IPS DF 6.9 (cell line): ENCODE results near the gene ARSI.

Experiments used
- DNase-seq: peaks from one replicate; pipeline ENCODE4 v3.0.0-alpha.2; 2013; ENCODE audit warnings: low read depth, low spot score
- H3K27ac ChIP-seq: one replicate; pipeline ENCODE4 v1.5.1; 2013; ENCODE audit warnings: low read length, control low read depth
- H3K27me3 ChIP-seq: 2 replicates; pipeline ENCODE4 v1.6.1; 2013; ENCODE audit warnings: mild to moderate bottlenecking, low read length; ENCODE audit not compliant: control insufficient read depth, insufficient read depth
- H3K36me3 ChIP-seq: 2 replicates; pipeline ENCODE4 v1.6.1; 2013; ENCODE audit warnings: low read length; ENCODE audit not compliant: control insufficient read depth, insufficient read depth
- H3K4me1 ChIP-seq: 2 replicates; pipeline ENCODE4 v1.6.1; 2013; ENCODE audit warnings: low read length; ENCODE audit not compliant: control insufficient read depth, insufficient read depth
- H3K4me3 ChIP-seq: 2 replicates; pipeline ENCODE4 v1.5.1; 2013; ENCODE audit warnings: mild to moderate bottlenecking, low read length
- H3K9me3 ChIP-seq: 2 replicates; pipeline ENCODE4 v1.6.1; 2013; ENCODE audit warnings: low read length, inconsistent platforms; ENCODE audit not compliant: control insufficient read depth, insufficient read depth
- WGBS: extraction: QIAGEN DNeasy Blood & Tissue Kit; methylation state at CpG from one replicate; pipeline ENCODE4 v1.1.7; 2013; ENCODE audit warnings: mixed read lengths, missing lambda C conversion rate; ENCODE audit not compliant: insufficient read length, insufficient coverage; 5-methylcytosine and 5-hydroxymethylcytosine counted together

Gene ARSI

GRCh38 chr5:150279330-150280020 is 23.2 kb downstream of the ARSI start:
- H3K4me3 ChIP-seq = no peak overlapping the region

DNA sequence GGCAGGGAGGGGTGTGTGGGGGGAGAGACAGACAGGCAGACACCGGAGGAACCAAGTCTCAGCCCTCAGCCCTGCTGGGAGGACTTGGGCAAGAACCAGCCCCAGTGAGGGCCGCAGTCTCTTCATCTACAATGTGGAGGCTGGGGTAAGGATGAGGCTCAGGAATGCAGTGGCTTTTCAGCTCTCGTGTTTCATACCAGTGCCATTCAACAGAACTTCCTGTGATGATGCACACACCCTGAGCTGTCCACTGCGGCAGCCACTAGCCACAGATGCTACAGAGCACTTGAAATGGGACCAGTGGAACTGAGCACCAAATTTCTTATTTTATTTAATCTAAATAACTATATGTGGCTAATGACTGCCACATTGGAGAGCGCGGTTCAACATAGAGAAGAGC is 23.8 kb downstream of the ARSI start:
- no CpG with 5 or more reads among the region's 6 CpGs for WGBS
- DNase-seq = no peak
- Histone ChIP-seq H3K36me3 (no peaks in the 10 kb centered on the region), H3K4me1 (no peaks in the 10 kb centered on the region; the same call in 1 of the 2 replicates), H3K27ac (no peak overlapping the region), H3K27me3 (no peaks in the 10 kb centered on the region), H3K9me3 (no peaks in the 10 kb centered on the region), H3K4me3 (no peak overlapping the region)

More at GRCh38 chr5:150279330-150280020, 23.2 kb downstream of the ARSI start:
- no CpG with 5 or more reads among the region's 13 CpGs for WGBS
- Histone ChIP-seq H3K36me3 (no peaks in the 10 kb centered on the region), H3K4me1 (peaks cover 2% of the 10 kb centered on the region; the same call in 1 of the 2 replicates), H3K27me3 (no peaks in the 10 kb centered on the region), H3K27ac (no peak overlapping the region), H3K9me3 (no peaks in the 10 kb centered on the region)
- DNase-seq = no peak

GRCh38 chr5:150278046-150278730 is 24.5 kb downstream of the ARSI start:
- Histone ChIP-seq H3K9me3 (no peaks in the 10 kb centered on the region), H3K36me3 (no peaks in the 10 kb centered on the region), H3K4me1 (no peaks in the 10 kb centered on the region; the same call in 1 of the 2 replicates), H3K27ac (no peak overlapping the region), H3K27me3 (no peaks in the 10 kb centered on the region), H3K4me3 (no peak overlapping the region)
- DNase-seq = no peak
- WGBS = no CpG with 5 or more reads among the region's 7 CpGs

- Histone ChIP-seq H3K27ac (no peak overlapping the region), H3K36me3 (no peaks in the 10 kb centered on the region), H3K27me3 (no peaks in the 10 kb centered on the region), H3K4me1 (no peaks in the 10 kb centered on the region; the same call in 1 of the 2 replicates), H3K4me3 (no peak overlapping the region), H3K9me3 (no peaks in the 10 kb centered on the region)
- no peak for DNase-seq
- WGBS = no CpG with 5 or more reads among the region's 4 CpGs
Observed at GRCh38 chr5:150277043-150277442, 25.7 kb downstream of the ARSI start.

DNA sequence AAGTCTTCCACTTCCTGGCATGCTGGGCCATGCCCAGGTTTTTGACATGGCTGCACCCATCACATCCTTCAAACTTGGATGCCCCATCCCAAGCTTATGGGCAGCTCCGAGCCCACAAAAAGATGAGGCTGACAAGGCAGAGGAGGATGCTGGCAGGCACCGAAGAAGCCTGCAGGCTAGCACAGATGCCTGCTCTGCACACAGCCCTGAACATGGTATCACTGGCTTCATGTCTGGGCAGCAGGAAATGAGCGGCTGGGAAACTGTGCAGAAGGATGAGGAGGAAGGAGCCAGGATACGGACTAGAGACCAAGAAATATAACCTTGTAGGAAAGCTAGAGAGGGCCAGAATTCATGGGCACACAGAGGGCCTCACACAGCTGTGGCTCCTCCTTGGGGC is 27.9 kb downstream of the ARSI start:
- Histone ChIP-seq H3K4me1 (peaks cover under 1% of the 10 kb centered on the region), H3K36me3 (no peaks in the 10 kb centered on the region), H3K4me3 (no peak overlapping the region), H3K9me3 (no peaks in the 10 kb centered on the region), H3K27me3 (no peaks in the 10 kb centered on the region), H3K27ac (no peak overlapping the region)
- DNase-seq = no peak
- no CpG with 5 or more reads among the region's 4 CpGs for WGBS

GRCh38 chr5:150272531-150272930 is 30.2 kb downstream of the ARSI start:
- no peak for DNase-seq
- WGBS = no CpG with 5 or more reads among the region's 5 CpGs

GRCh38 chr5:150271923-150272322 is 30.8 kb downstream of the ARSI start:
- no peak overlapping the region for H3K4me3 ChIP-seq
- no peaks in the 10 kb centered on the region for H3K9me3 ChIP-seq
- no CpG with 5 or more reads among the region's 5 CpGs for WGBS
- no peaks in the 10 kb centered on the region for H3K36me3 ChIP-seq
- DNase-seq = no peak
- H3K27me3 ChIP-seq = no peaks in the 10 kb centered on the region
- H3K27ac ChIP-seq = no peak overlapping the region
- peaks cover 3% of the 10 kb centered on the region for H3K4me1 ChIP-seq

More at GRCh38 chr5:150272531-150272930, 30.2 kb downstream of the ARSI start:
- H3K27ac ChIP-seq = no peak overlapping the region
- H3K4me1 ChIP-seq = peaks cover 2% of the 10 kb centered on the region
- H3K4me3 ChIP-seq = no peak overlapping the region
- H3K36me3 ChIP-seq = no peaks in the 10 kb centered on the region
- no peaks in the 10 kb centered on the region for H3K9me3 ChIP-seq
- no peaks in the 10 kb centered on the region for H3K27me3 ChIP-seq

DNA sequence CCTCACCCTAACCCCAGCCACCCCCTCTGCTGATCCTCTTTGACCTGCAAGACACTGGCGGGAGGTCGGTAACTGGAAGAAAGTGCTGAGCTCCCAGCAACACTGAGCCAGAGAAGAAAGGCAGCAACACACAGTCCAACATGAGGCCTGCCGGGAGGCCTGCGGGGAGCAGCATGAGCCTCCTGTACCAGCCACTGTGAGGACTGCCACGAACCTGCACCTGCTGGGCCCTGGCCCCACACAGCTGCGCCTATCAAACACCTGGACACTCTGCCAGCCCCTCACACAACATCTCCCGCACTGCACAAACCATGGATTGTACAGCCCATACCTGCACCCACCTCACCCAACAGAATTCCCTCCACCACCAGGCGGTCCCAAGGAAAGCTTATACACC is 31.4 kb downstream of the ARSI start:
- DNase-seq = no peak
- Histone ChIP-seq H3K9me3 (no peaks in the 10 kb centered on the region), H3K27ac (no peak overlapping the region), H3K4me1 (peaks cover 4% of the 10 kb centered on the region), H3K36me3 (no peaks in the 10 kb centered on the region), H3K4me3 (no peak overlapping the region), H3K27me3 (no peaks in the 10 kb centered on the region)
- WGBS = no CpG with 5 or more reads among the region's 8 CpGs

- Histone ChIP-seq H3K4me1 (peaks cover 4% of the 10 kb centered on the region), H3K27me3 (no peaks in the 10 kb centered on the region), H3K27ac (no peak overlapping the region), H3K36me3 (no peaks in the 10 kb centered on the region), H3K4me3 (no peak overlapping the region), H3K9me3 (no peaks in the 10 kb centered on the region)
- DNase-seq = no peak
- WGBS = no CpG with 5 or more reads among the region's 12 CpGs
Observed at GRCh38 chr5:150270541-150271295, 32.0 kb downstream of the ARSI start.

DNA sequence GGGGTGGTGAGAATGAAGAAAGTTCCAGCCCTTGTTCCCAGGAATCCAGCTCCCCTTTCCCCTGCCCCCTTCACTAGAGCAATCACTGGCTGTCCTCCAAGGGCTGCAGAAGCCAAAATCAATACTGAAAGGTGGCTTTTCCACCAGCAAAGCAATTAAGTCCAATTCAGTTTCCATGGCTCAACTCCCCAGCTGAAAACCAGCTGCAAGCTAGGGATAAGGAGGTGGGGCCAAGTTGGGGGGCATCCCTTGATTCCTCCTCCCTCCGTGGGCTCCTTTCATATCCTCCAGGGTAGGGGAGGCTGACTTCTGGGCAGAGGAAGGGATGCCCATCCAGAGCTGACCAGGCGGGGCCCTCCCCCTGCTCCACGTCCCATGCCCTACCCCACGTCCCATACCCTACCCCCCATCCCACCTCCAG is 35.8 kb downstream of the ARSI start:
- no CpG with 5 or more reads among the region's 4 CpGs for WGBS
- Histone ChIP-seq H3K27me3 (no peaks in the 10 kb centered on the region), H3K36me3 (no peaks in the 10 kb centered on the region), H3K27ac (no peak overlapping the region), H3K4me3 (no peak overlapping the region), H3K9me3 (no peaks in the 10 kb centered on the region), H3K4me1 (peaks cover 7% of the 10 kb centered on the region)
- no peak for DNase-seq
